Mucosa of descending colon (tissue), 3 donors: Measurements from ENCODE around the gene MYO6. TPM values are rescaled to one million over a fixed set of nuclear protein-coding genes. Genes with fewer than 3 reads are reported as not detected.

Experiments used
- ATAC-seq: fragments of 200-7000 bp; cut with Tn5 transposase; one replicate; pipeline ENCODE4 v1.9.1; 2020; ENCODE audit warnings: mild to moderate bottlenecking, moderate library complexity
- DNase-seq, 3 donors: peaks; one replicate each; pipeline ENCODE4 v3.0.0-alpha.2; 2020
- H3K36me3 ChIP-seq: fragments of 200-600 bp; one replicate; pipeline ENCODE4 v1.8.0; 2021; ENCODE audit warnings: low read depth, mild to moderate bottlenecking
- H3K4me1 ChIP-seq: fragments of 200-600 bp; one replicate; pipeline ENCODE4 v1.8.0; 2021; ENCODE audit warnings: low read depth, mild to moderate bottlenecking
- H3K4me3 ChIP-seq: fragments of 200-600 bp; one replicate; pipeline ENCODE4 v1.8.0; 2021; ENCODE audit warnings: mild to moderate bottlenecking
- H3K9me3 ChIP-seq: fragments of 200-600 bp; one replicate; pipeline ENCODE4 v1.8.0; 2021; ENCODE audit warnings: mild to moderate bottlenecking
- intact Hi-C, 2 donors: fragments of 100-400 bp; cut with DNase I in 1 of 2; cut with micrococcal nuclease in 1 of 2; formaldehyde crosslinking; loops; one replicate each; pipeline versions ENCODE4 v1.11.0 to v1.11.1; 2022; cut with DNase I, micrococcal nuclease
- total RNA-seq, 3 donors: library from RNA; stranded (reverse); fragmentation: NEBNext Ultra II Directional in 2 of 3; extraction: Animal tissue kit (Norgen Biotek cat#: 25700) in 2 of 3; gene quantifications; one replicate each; pipeline versions ENCODE4 v1.2.1 to v1.2.4, GENCODE V29; 2021 to 2023
- TF ChIP-seq, protein P1 (sequence below): fragments of 200-600 bp; IDR thresholded peaks from one replicate; pipeline ENCODE4 v1.8.0; 2022; ENCODE audit warnings: antibody characterized with exemption, mild to moderate bottlenecking
- donor health status: DM: no; HTN: no; CAD: no; lungs with moderate emphysema.
- donor health status: DM: no; HTN: no; CAD: no.
- donor health status: DM: no; HTN: yes; CAD: no.

The MYO6 gene
- total RNA-seq, 3 donors from 2014 or later = 37.6 to 69.2 (median 59.7) TPM

DNA sequence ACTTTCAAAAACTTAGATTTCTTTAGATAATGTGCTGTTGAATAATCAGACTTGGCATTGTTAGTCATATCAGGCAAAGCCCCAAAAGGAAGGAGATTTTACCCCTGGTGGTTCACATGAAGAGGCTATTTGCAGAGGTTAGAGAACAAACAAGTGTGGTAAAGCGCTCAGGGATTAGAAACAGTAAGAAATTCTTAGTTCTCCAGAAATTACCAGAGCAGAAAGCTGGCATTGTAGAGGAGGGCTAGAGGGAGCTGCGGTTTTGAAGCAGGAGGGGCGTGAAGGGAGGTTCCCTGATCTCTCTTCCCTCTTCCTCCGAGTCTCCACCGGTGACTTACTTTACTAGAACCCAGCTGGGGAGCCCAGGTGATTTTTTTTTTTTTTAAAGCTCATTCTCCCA is 10.2 kb downstream of the MYO6 start:
- Histone ChIP-seq H3K4me1 (no peaks in the 10 kb centered on the region), H3K36me3 (no peaks in the 10 kb centered on the region), H3K9me3 (no peaks in the 10 kb centered on the region), H3K4me3 (no peak overlapping the region)
- TF ChIP-seq, protein P1, sequence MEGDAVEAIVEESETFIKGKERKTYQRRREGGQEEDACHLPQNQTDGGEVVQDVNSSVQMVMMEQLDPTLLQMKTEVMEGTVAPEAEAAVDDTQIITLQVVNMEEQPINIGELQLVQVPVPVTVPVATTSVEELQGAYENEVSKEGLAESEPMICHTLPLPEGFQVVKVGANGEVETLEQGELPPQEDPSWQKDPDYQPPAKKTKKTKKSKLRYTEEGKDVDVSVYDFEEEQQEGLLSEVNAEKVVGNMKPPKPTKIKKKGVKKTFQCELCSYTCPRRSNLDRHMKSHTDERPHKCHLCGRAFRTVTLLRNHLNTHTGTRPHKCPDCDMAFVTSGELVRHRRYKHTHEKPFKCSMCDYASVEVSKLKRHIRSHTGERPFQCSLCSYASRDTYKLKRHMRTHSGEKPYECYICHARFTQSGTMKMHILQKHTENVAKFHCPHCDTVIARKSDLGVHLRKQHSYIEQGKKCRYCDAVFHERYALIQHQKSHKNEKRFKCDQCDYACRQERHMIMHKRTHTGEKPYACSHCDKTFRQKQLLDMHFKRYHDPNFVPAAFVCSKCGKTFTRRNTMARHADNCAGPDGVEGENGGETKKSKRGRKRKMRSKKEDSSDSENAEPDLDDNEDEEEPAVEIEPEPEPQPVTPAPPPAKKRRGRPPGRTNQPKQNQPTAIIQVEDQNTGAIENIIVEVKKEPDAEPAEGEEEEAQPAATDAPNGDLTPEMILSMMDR = no peak
- intact Hi-C loops = no loop called here
- ATAC-seq (no peak), DNase-seq (no peak)

DNA sequence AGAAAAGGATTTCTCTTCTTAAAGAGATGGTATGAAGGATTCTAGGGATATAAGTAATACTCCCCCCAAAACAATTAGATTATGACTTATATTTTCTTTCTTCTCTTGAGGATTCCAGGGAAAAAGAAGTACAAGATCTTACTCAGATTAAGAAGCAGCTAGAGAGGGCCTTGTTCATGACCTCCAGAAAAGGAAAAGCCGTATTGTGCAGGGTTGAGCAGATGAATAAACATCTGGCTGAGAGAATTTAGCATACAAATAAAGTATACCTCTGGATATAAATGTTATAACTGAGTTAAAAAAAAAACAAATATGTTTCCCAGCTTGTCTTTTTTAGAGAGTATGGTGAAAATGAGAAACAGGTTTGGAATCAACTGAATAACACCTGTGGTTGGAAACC is 11.3 kb downstream of the MYO6 start:
- ATAC-seq = no peak
- Histone ChIP-seq H3K4me3 (no peak overlapping the region), H3K36me3 (no peaks in the 10 kb centered on the region), H3K9me3 (no peaks in the 10 kb centered on the region), H3K4me1 (no peaks in the 10 kb centered on the region)
- TF ChIP-seq, protein P1 = no peak
- no peak for DNase-seq
- intact Hi-C loops = no loop called here

DNA sequence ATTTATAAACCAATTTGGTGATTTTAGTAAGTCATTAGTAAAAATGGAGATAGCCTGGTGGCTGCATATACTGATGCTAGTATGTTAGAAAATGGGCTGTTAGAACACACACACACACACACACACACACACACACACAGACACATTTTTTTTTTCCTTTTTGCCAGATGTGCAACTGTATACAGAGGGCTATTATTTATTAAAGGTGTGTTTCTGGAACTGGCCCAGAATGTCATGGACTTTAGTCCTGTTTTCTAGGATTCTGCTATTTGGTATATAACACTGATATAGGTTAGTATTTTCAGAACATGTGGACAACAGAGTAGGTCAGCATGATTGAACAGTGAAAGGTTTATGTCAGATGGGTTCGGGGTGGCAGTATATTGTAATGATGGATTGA is 12.4 kb downstream of the MYO6 start:
- no peaks in the 10 kb centered on the region for H3K9me3 ChIP-seq
- ATAC-seq = no peak
- H3K36me3 ChIP-seq = no peaks in the 10 kb centered on the region
- TF ChIP-seq, protein P1 = no peak
- H3K4me1 ChIP-seq = no peaks in the 10 kb centered on the region
- no peak overlapping the region for H3K4me3 ChIP-seq
- intact Hi-C loops = no loop called here
- DNase-seq = no peak

DNA sequence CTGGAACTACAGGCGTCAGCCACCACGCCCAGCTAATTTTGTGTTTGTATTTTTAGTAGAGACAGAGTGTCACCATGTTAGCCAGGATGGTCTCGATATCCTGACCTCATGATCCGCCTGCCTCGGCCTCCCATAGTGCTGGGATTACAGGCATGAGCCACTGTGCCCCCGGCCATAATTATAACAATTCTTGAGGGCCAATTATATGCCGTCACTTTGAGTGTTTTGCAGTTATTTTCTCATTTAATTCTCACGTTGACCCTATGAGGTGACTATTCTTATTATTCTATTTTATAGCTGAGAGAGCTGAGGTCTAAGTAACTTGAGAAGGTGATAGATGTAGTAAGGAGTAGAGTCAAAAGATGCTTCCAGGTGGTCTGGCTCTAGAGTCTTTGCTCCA is 13.0 kb downstream of the MYO6 start:
- ATAC-seq (no peak), DNase-seq (no peak)
- Histone ChIP-seq H3K9me3 (no peaks in the 10 kb centered on the region), H3K4me1 (no peaks in the 10 kb centered on the region), H3K4me3 (no peak overlapping the region), H3K36me3 (no peaks in the 10 kb centered on the region)
- TF ChIP-seq, protein P1 = no peak
- intact Hi-C loops = no loop called here

DNA sequence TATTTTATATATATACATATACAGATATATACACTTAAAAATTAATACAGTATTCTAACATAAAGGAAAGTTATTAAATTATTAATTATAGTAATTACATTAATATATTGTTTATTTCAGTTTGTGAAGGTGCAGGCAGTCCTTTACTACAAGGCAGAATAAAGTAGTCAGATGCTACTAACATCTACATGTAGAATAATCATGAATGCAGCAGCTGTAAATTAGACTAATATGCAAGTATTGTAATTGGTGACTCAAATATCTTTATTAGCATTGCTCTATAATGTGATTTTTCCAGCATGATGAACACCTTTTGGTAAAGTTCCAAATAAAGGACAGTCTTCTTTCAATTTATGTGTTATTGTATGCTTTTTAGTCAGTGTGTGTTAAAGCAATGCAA is 17.3 kb downstream of the MYO6 start:
- Histone ChIP-seq H3K9me3 (no peaks in the 10 kb centered on the region), H3K36me3 (no peaks in the 10 kb centered on the region), H3K4me3 (no peak overlapping the region), H3K4me1 (no peaks in the 10 kb centered on the region)
- ATAC-seq (no peak), DNase-seq (no peak)
- TF ChIP-seq, protein P1 = no peak
- intact Hi-C loops = no loop called here

DNA sequence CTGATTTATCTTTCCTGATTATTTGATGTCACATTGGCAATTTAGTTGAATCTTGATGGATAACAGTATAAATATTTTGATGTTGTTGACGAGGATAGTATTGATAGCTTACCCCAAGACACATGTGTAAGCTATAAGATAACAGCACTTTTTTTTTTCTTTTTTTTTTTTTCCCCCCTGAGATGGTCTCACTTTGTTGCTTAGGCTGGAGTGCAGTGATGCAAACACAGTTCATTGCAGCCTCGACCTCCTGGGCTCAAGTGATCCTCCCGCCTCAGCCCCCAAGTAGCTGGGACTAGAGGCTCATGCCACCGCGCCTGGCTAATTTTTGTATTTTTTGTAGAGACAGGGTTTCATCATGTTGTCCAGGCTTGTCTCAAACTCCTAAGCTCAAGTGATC is 21.8 kb downstream of the MYO6 start:
- TF ChIP-seq, protein P1 = no peak
- no peak overlapping the region for H3K4me3 ChIP-seq
- intact Hi-C loops = no loop called here
- ATAC-seq (no peak), DNase-seq (no peak)
- H3K4me1 ChIP-seq = no peaks in the 10 kb centered on the region
- H3K9me3 ChIP-seq = no peaks in the 10 kb centered on the region
- no peaks in the 10 kb centered on the region for H3K36me3 ChIP-seq
